CD8-positive, alpha-beta memory T cell (primary cell): ENCODE results near the gene F11R. TPM values are rescaled to one million over a fixed set of nuclear protein-coding genes. Genes with fewer than 3 reads are reported as not detected.
"Not testable (repeated sequence)": the region's sequence is repeated elsewhere in the genome, so short reads cannot be mapped to it uniquely, and the experiment has no call there.

Experiments
- CTCF ChIA-PET: fragments of 350-600 bp; sonication (Branson Sonifier 250); formaldehyde crosslinking; loops from one replicate; lab custom pipeline; 2021; ENCODE audit warnings: antibody characterized with exemption; lab: Charles Lee
- POLR2A ChIA-PET: fragments of 350-600 bp; sonication (Branson Sonifier 250); formaldehyde crosslinking; loops from one replicate; lab custom pipeline; 2021; ENCODE audit warnings: antibody characterized with exemption; lab: Charles Lee
- DNase-seq, 5 donors: peaks; one replicate each; pipeline versions ENCODE4 v3.0.0 to v3.0.0-alpha.2; 2020 to 2022; ENCODE audit warnings: mixed read lengths in 1 of 5
- H3K27ac ChIP-seq: one replicate; pipeline ENCODE4 v1.7.0; 2013; ENCODE audit warnings: low read depth, mild to moderate bottlenecking, low read length, moderate library complexity
- H3K27me3 ChIP-seq: 2 replicates; pipeline ENCODE4 v1.7.0; 2013; ENCODE audit warnings: low read length, mild to moderate bottlenecking; ENCODE audit not compliant: insufficient read depth, poor library complexity, severe bottlenecking
- H3K36me3 ChIP-seq: 2 replicates; pipeline ENCODE4 v1.7.0; 2013; ENCODE audit warnings: mild to moderate bottlenecking, low read length, moderate library complexity; ENCODE audit not compliant: insufficient read depth
- H3K4me1 ChIP-seq: 2 replicates; pipeline ENCODE4 v1.7.0; 2013; ENCODE audit warnings: mild to moderate bottlenecking, low read length, moderate library complexity; ENCODE audit not compliant: insufficient read depth
- H3K4me3 ChIP-seq: 2 replicates; pipeline ENCODE4 v1.7.0; 2013; ENCODE audit warnings: mild to moderate bottlenecking, low read length
- H3K9me3 ChIP-seq: 2 replicates; pipeline ENCODE4 v1.7.0; 2013; ENCODE audit warnings: mild to moderate bottlenecking, low read length
- H3K27ac Mint-ChIP-seq, 8 donors: one replicate each; pipeline ENCODE4 v1.8.0; 2020 to 2021; ENCODE audit warnings: mixed read lengths in 8 of 8, mild to moderate bottlenecking in 6 of 8, inconsistent platforms in 3 of 8, moderate library complexity in 3 of 8
- H3K27me3 Mint-ChIP-seq, 2 donors: one replicate each; pipeline ENCODE4 v1.8.0; 2020 to 2021; ENCODE audit warnings: mixed read lengths in 2 of 2, mild to moderate bottlenecking in 1 of 2, moderate library complexity in 1 of 2
- H3K36me3 Mint-ChIP-seq, 3 donors: one replicate each; pipeline ENCODE4 v1.8.0; 2020 to 2021; ENCODE audit warnings: mixed read lengths in 3 of 3, inconsistent platforms in 1 of 3, mild to moderate bottlenecking in 1 of 3
- H3K4me1 Mint-ChIP-seq, 3 donors: one replicate each; pipeline ENCODE4 v1.8.0; 2020 to 2021; ENCODE audit warnings: mixed read lengths in 3 of 3, inconsistent platforms in 1 of 3, mild to moderate bottlenecking in 1 of 3
- H3K4me3 Mint-ChIP-seq, 7 donors: one replicate each; pipeline ENCODE4 v1.8.0; 2020 to 2021; ENCODE audit warnings: mixed read lengths in 7 of 7, mild to moderate bottlenecking in 6 of 7, moderate library complexity in 4 of 7, inconsistent platforms in 2 of 7
- H3K9me3 Mint-ChIP-seq, 5 donors: one replicate each; pipeline ENCODE4 v1.8.0; 2020 to 2022; ENCODE audit warnings: mixed read lengths in 5 of 5, mild to moderate bottlenecking in 3 of 5, moderate library complexity in 2 of 5, inconsistent platforms in 1 of 5
- polyA plus RNA-seq: library from polyadenylated mRNA; unstranded; fragments of 300-500 nt; fragmentation: Illumina TruSeq; gene quantifications from one replicate; pipeline ENCODE4 v1.2.3, GENCODE V29; 2021
- total RNA-seq, 2 experiments: library from RNA; stranded (reverse); gene quantifications; one replicate each; pipeline ENCODE4 v1.2.3, GENCODE V29; 2021

Gene F11R
- total RNA-seq (10 to 100 TPM; 11.6 to 14.1 TPM), polyA plus RNA-seq (18.3 TPM)

- ChIA-PET CTCF (interaction anchor here (0.7 to 4.1 kb wide), 12 partner anchors 12 to 77 kb away, joined by 3 to 26 read pairs (median 5); partner anchors contain the start of genes KLHDC9, TSTD1 and USF1), POLR2A (interaction anchor here (0.6 to 2.9 kb wide), 4 partner anchors 10 to 49 kb away, joined by 3 to 20 read pairs (median 14); partner anchors contain the start of genes ARHGAP30, TSTD1 and USF1)
- Mint-ChIP-seq H3K4me3 (peak within 1 kb of the TSS; percentile 85 to 94 (median 91)), H3K27me3 (no peaks in the 10 kb centered on the region), H3K4me1 (peaks cover 19 to 60% (median 40%) of the 10 kb centered on the region in 3 donors), H3K9me3 (no peaks in the 10 kb centered on the region), H3K36me3 (peaks cover 0 to 3% (median 0%) of the 10 kb centered on the region in 3 donors), H3K27ac (peak within 1 kb of the TSS; percentile 66 to 97 (median 95))
- Histone ChIP-seq H3K4me3 (peak within 1 kb of the TSS; percentile 99), H3K9me3 (no peaks in the 10 kb centered on the region), H3K36me3 (no peaks in the 10 kb centered on the region), H3K27ac (peak within 1 kb of the TSS; percentile 71), H3K27me3 (no peaks in the 10 kb centered on the region), H3K4me1 (peaks cover 26% of the 10 kb centered on the region)
- no peak for DNase-seq
Measured at GRCh38 chr1:161020509-161021164, at the start of gene F11R. Gene F11R, minus strand, starts transcription at chr1:161021152. Its CDS starts 79 bp downstream, at chr1:161021073.

DNA sequence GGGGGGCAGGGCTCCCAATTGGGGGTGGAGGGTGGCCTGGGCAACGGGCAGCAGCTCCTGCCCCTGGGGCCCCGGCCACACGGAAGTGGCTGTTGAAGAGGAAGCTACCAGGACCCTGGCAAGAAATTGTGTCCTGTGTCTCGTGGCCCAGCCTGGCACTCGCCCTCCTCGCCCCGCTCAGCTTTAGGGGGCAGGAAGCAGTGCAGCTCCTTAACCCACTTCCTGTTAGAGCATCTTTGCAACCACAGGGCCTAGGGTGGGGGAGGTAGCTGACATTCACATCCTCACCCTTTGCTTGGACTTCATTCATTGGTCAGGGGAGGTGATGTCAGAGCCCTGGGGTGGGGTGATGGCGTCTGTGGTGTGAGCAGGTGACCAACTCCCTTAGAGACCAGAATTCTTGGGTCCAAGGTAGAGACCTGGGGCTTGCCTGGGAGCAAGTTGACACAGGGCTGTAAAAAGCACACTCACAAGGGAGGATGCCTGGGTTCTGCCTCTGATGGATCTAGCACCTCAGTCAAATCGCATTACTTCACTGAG, 48.8 kb upstream of the F11R start, which contains the start of gene ARHGAP30:
ARHGAP30 (minus strand) TSS at position 161 of the 540 bp plus-strand sequence. CDS start 267 bp downstream, outside the sequence.
- peak; percentile 67 to 92 (median 88) for DNase-seq
- H3K9me3 Mint-ChIP-seq = no peaks in the 10 kb centered on the region
- Histone ChIP-seq H3K4me3 (peak within 1 kb of the TSS; percentile 84), H3K27me3 (no peaks in the 10 kb centered on the region), H3K27ac (peak within 1 kb of the TSS; percentile 88), H3K4me1 (peaks cover 52% of the 10 kb centered on the region), H3K36me3 (no peaks in the 10 kb centered on the region), H3K9me3 (no peaks in the 10 kb centered on the region)
- ChIA-PET CTCF (interaction anchor here (0.8 to 10.9 kb wide), 11 partner anchors 10 to 156 kb away, joined by 3 to 128 read pairs (median 8); partner anchors contain the start of genes KLHDC9, TOMM40L, TSTD1 and UFC1), POLR2A (interaction anchor here (0.7 to 3.8 kb wide), 12 partner anchors 9 to 156 kb away, joined by 3 to 81 read pairs (median 4); partner anchors contain the start of genes F11R, KLHDC9, NIT1 and PFDN2)
- peak within 1 kb of the TSS; percentile 88 to 100 (median 100) for H3K4me3 Mint-ChIP-seq
- H3K27me3 Mint-ChIP-seq = peaks cover 0 to 2% of the 10 kb centered on the region in 2 donors
- peaks cover 46 to 60% (median 59%) of the 10 kb centered on the region in 3 donors for H3K4me1 Mint-ChIP-seq
- H3K27ac Mint-ChIP-seq = peak within 1 kb of the TSS; percentile 88 to 99 (median 96)
- H3K36me3 Mint-ChIP-seq = peaks cover 0 to 39% (median 6%) of the 10 kb centered on the region in 3 donors

DNA sequence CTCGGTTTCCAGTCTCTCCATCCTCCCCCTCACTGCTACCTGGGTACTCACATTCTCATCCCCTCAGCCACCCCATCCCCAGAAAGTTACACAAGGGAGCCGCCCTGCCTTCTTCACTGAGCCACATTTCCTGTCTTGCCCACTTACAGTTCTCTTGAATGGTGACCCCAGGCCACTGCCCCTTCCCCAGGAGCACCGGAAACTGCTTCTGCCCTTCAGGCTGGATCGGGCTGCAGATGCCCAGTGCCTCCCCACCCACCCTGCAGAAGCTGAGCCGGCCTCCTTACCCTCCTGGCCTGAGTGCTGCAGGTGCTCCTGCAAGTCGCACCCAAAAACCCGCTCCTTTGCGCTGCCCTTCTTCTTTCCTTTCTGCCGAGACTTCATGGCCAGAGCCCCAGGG, 48.3 kb upstream of the F11R start:
- Histone ChIP-seq H3K4me1 (peaks cover 57% of the 10 kb centered on the region), H3K27ac (peak overlapping the region; percentile 88), H3K27me3 (no peaks in the 10 kb centered on the region), H3K4me3 (peak overlapping the region; percentile 84), H3K9me3 (no peaks in the 10 kb centered on the region), H3K36me3 (no peaks in the 10 kb centered on the region)
- H3K9me3 Mint-ChIP-seq = no peaks in the 10 kb centered on the region
- peaks cover 0 to 43% (median 9%) of the 10 kb centered on the region in 3 donors for H3K36me3 Mint-ChIP-seq
- H3K27ac Mint-ChIP-seq = peak overlapping the region; percentile 88 to 99 (median 96)
- peaks cover 50 to 66% (median 65%) of the 10 kb centered on the region in 3 donors for H3K4me1 Mint-ChIP-seq
- peaks cover 0 to 2% of the 10 kb centered on the region in 2 donors for H3K27me3 Mint-ChIP-seq
- DNase-seq = no peak
- H3K4me3 Mint-ChIP-seq = peak overlapping the region; percentile 88 to 100 (median 100)
- POLR2A ChIA-PET = interaction anchor here (0.7 to 3.8 kb wide), 14 partner anchors 8 to 156 kb away, joined by 3 to 81 read pairs (median 4); partner anchors contain the start of genes F11R, KLHDC9, NIT1 and PFDN2
- CTCF ChIA-PET = interaction anchor here (0.8 to 10.9 kb wide), 8 partner anchors 24 to 232 kb away, joined by 4 to 128 read pairs (median 19); partner anchors contain the start of genes KLHDC9, TSTD1, UFC1 and USF1

DNA sequence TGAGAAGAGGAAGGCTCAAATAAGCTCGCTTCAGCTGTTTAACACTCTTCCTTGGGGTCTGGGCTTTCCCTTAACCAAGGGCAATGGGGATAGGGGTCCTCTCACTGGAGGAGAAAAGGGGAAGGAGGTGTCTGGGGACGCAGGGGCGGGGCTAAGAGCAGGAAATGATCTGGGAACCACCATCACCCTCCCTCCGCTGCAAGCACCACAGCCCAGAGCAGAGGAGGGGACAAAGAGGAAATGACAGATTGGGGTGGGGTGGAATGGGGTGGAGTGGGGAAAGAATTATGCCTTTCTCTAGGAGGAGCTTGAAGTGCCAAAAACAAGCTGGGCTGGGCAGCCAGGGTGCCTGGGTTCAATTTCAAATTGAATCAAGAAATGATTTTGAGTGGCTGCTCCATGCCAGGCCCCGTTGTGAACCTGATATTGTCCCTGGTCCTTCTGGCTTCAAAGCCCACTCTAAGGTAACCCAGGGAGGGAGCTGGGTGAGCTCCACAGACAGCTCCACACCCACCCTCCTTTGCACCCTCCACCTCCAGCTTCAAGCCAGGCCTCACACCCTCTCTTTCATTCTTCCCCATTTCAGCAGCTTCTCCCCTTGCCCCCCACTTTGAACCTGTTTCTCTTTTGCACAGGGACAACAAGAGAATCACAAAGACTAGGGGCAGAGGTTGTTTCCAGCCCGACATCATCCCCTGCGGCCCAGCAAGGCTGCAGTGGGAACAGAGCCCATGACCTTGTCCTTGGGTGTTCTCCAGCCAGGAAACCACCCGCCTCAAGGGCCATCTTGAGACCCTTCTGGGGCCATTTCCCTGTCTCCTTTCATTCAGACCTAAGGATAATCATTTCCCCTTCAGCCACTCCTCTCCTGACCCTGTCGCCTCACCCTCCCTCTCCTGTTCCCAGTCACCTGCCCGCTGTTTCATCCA, 47.6 kb upstream of the F11R start:
- H3K9me3 ChIP-seq = no peaks in the 10 kb centered on the region
- H3K9me3 Mint-ChIP-seq = no peaks in the 10 kb centered on the region
- peak overlapping the region; percentile 88 for H3K27ac ChIP-seq
- peaks cover 64% of the 10 kb centered on the region for H3K4me1 ChIP-seq
- no peaks in the 10 kb centered on the region for H3K36me3 ChIP-seq
- POLR2A ChIA-PET = interaction anchor here (0.7 to 3.8 kb wide), 9 partner anchors 8 to 134 kb away, joined by 3 to 81 read pairs (median 5); partner anchors contain the start of genes F11R, KLHDC9, TSTD1 and USF1
- peak overlapping the region; percentile 84 for H3K4me3 ChIP-seq
- H3K27me3 Mint-ChIP-seq = peaks cover 0 to 2% of the 10 kb centered on the region in 2 donors
- no peaks in the 10 kb centered on the region for H3K27me3 ChIP-seq
- H3K4me1 Mint-ChIP-seq = peaks cover 56 to 72% (median 71%) of the 10 kb centered on the region in 3 donors
- peak overlapping the region; percentile 88 to 99 (median 96) for H3K27ac Mint-ChIP-seq
- CTCF ChIA-PET = interaction anchor here (0.5 to 10.9 kb wide), 8 partner anchors 23 to 232 kb away, joined by 3 to 128 read pairs (median 4); partner anchors contain the start of genes KLHDC9, TSTD1, UFC1 and USF1
- peak; percentile 76 to 88 (median 84) for DNase-seq
- peak overlapping the region; percentile 88 to 100 (median 100) for H3K4me3 Mint-ChIP-seq
- peaks cover 0 to 50% (median 14%) of the 10 kb centered on the region in 3 donors for H3K36me3 Mint-ChIP-seq

- Histone ChIP-seq H3K4me1 (peaks cover 71% of the 10 kb centered on the region), H3K27me3 (no peaks in the 10 kb centered on the region), H3K27ac (peak overlapping the region; percentile 10), H3K36me3 (peaks cover 4% of the 10 kb centered on the region), H3K9me3 (no peaks in the 10 kb centered on the region), H3K4me3 (peak overlapping the region; percentile 84)
- ChIA-PET CTCF (interaction anchor here (0.9 to 10.9 kb wide), 3 partner anchors 20 to 29 kb away, joined by 3 to 128 read pairs (median 4); partner anchors contain the start of genes KLHDC9 and USF1), POLR2A (no interaction called here)
- Mint-ChIP-seq H3K4me1 (peaks cover 65 to 81% (median 81%) of the 10 kb centered on the region in 3 donors), H3K9me3 (no peaks in the 10 kb centered on the region), H3K4me3 (peak overlapping the region; percentile 88 to 100 (median 100)), H3K27ac (peak overlapping the region; percentile 88 to 99 (median 96)), H3K27me3 (peaks cover 0 to 2% of the 10 kb centered on the region in 2 donors), H3K36me3 (peaks cover 3 to 66% (median 22%) of the 10 kb centered on the region in 3 donors)
- no peak for DNase-seq
Measured at GRCh38 chr1:161066694-161067093, 45.7 kb upstream of the F11R start.

GRCh38 chr1:161065681-161066080, 44.7 kb upstream of the F11R start:
- H3K4me1 ChIP-seq = peaks cover 72% of the 10 kb centered on the region
- H3K27me3 ChIP-seq, H3K9me3 Mint-ChIP-seq, H3K36me3 ChIP-seq, DNase-seq, H3K27ac ChIP-seq, H3K27me3 Mint-ChIP-seq, H3K9me3 ChIP-seq, H3K4me3 ChIP-seq: not testable (repeated sequence)
- Mint-ChIP-seq H3K36me3 (peaks cover 3 to 72% (median 22%) of the 10 kb centered on the region in 3 donors), H3K27ac (peak overlapping the region in 7 of 8 donors; percentile 38 to 96 (median 85)), H3K4me3 (peak overlapping the region; percentile 74 to 100 (median 88)), H3K4me1 (peaks cover 62 to 83% (median 80%) of the 10 kb centered on the region in 3 donors)
- CTCF ChIA-PET = interaction anchor here (1.1 to 10.9 kb wide), 3 partner anchors 20 to 30 kb away, joined by 3 to 128 read pairs (median 4); partner anchors contain the start of genes KLHDC9, TSTD1 and USF1
- POLR2A ChIA-PET = interaction anchor here (1.0 kb wide), 1 partner anchor 15 kb away, joined by 3 read pairs; no protein-coding TSS in a partner anchor
